ENCODE data around the gene TAS1R2.

TAS1R2 gene

GRCh38 chr1:18814874-18815531 is 44.5 kb downstream of the TAS1R2 start:
- TF ChIP-seq, protein P1, sequence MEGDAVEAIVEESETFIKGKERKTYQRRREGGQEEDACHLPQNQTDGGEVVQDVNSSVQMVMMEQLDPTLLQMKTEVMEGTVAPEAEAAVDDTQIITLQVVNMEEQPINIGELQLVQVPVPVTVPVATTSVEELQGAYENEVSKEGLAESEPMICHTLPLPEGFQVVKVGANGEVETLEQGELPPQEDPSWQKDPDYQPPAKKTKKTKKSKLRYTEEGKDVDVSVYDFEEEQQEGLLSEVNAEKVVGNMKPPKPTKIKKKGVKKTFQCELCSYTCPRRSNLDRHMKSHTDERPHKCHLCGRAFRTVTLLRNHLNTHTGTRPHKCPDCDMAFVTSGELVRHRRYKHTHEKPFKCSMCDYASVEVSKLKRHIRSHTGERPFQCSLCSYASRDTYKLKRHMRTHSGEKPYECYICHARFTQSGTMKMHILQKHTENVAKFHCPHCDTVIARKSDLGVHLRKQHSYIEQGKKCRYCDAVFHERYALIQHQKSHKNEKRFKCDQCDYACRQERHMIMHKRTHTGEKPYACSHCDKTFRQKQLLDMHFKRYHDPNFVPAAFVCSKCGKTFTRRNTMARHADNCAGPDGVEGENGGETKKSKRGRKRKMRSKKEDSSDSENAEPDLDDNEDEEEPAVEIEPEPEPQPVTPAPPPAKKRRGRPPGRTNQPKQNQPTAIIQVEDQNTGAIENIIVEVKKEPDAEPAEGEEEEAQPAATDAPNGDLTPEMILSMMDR (IDR thresholded peaks at IDR 0.05; ENCODE audit: borderline replicate concordance, insufficient read depth, low read depth, low read length) = no peak
- no peak overlapping the region for H3K4me3 ChIP-seq (ENCODE audit: low read depth, low read length)

DNA sequence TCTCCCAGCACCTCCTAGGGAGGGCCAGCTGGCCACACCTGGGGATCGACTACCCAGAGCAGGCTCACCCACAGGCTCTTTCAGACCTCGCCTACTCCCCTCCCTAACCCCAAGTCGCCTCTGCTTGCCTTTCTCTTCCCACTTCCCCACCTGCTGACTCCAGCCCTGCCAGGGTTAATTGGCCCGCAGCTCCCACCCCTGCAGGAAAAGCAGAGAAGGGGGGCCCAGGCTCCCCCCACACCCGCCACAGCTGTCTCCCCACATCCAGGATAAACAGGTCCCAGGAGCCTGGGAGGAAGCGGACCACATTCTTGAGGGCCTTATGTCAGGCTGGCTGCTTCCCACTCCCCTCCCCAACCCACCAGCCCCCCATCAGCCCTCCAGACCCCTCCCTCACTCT is 45.0 kb downstream of the TAS1R2 start:
- TF ChIP-seq, protein P1 (IDR thresholded peaks at IDR 0.05; ENCODE audit: borderline replicate concordance, insufficient read depth, low read depth, low read length) = no peak
- H3K4me3 ChIP-seq (ENCODE audit: low read depth, low read length) = no peak overlapping the region

DNA sequence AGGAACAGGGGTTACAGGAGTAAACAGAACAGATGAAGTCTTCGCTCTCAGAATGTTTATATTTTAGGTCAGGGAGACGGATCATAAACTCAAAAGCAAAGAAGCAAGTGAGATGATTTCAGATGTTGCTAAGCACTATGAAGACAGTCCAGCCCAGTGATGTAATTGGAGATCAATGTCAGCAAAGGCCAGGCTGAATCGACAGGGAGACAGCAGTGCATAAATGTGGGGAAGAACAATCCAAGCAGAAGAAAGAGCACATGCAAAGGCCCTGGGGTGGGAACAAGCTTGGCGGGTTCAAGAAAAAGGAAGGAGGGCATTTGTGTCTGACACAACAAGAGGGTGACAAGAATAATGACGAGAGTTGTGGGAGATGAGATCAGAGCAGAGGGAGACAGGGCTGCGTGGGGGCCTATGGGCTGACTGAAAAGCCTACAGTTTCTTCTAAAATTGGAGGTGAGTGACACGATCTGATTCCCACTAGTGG is 47.0 kb downstream of the TAS1R2 start:
- TF ChIP-seq, protein P1 (IDR thresholded peaks at IDR 0.05; ENCODE audit: borderline replicate concordance, insufficient read depth, low read depth, low read length) = no peak
- H3K4me3 ChIP-seq (ENCODE audit: low read depth, low read length) = no peak overlapping the region

DNA sequence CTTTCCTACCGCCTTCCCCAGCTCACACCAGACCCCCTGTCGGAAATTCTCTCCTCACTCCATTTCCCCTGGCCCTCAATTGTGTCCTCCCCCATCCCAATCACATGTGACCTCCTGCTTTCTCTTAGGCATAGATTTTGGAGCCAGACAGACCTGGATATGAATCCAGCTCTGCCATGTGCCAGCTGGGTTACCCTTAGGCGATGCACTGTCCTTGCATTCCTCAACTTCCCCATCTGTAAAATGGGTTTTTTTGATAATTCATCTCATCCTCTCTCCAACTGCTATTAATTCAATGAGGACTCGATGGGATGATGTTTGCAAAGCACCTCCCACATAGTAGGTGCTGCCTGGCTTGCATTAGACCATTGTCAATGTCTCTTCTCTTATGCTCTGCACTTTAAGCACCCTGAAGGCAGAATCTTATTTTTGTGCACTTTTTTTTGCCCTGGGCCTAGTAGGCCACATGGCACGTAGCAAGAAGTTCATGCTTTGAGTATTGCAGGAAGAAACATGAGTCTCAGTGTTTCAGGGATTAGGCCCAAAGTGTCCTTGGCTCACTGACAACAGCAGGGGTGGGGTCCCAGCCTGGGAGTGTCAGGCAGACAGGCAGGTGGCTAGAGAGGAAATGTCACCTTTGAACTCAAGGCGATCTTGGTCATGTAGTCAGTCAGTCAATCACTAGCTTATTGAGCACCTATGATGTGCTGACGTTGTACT is 47.6 kb downstream of the TAS1R2 start:
- TF ChIP-seq, protein P1 (IDR thresholded peaks at IDR 0.05; ENCODE audit: borderline replicate concordance, insufficient read depth, low read depth, low read length) = no peak

GRCh38 chr1:18809953-18810899 is 49.2 kb downstream of the TAS1R2 start:
- TF ChIP-seq, protein P1 (IDR thresholded peaks at IDR 0.05; ENCODE audit: borderline replicate concordance, insufficient read depth, low read depth, low read length) = no peak
- H3K4me3 ChIP-seq (ENCODE audit: low read depth, low read length) = no peak overlapping the region

More for the DNA sequence above, 47.6 kb downstream of the TAS1R2 start:
- no peak overlapping the region for H3K4me3 ChIP-seq (ENCODE audit: low read depth, low read length)

DNA sequence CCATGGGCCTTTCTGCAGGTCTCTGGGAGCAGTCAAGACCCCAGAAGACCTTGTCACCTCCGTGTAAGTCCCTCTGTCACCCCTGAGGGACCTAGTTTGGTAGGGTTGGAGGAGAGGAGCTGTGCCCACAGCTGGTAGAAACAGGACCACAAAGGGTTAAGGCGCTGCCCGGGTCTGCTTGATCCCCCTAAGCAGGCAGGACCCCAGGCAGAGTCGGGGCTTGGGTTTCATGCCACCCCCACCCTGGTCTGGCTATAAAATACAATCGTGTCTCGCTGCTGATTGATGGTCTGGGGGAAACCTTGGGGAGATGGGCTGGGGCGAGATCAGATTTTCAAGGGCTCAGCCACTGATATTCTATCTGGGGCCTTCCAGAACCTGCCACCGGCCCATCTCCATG is 50.9 kb downstream of the TAS1R2 start:
- H3K4me3 ChIP-seq (ENCODE audit: low read depth, low read length) = no peak overlapping the region
- TF ChIP-seq, protein P1 (IDR thresholded peaks at IDR 0.05; ENCODE audit: borderline replicate concordance, insufficient read depth, low read depth, low read length) = no peak
